ENCODE data around the gene APBB2. TPM values are rescaled to one million over a fixed set of nuclear protein-coding genes. Genes with fewer than 3 reads are reported as not detected.

Gene APBB2
- total and polyA plus RNA-seq, 10 of the 15 experiments (the other 5 are each of a cell fraction or from before 2014, with no cell fraction given), result 2.7 to 24.6 (median 19.0) TPM

DNA sequence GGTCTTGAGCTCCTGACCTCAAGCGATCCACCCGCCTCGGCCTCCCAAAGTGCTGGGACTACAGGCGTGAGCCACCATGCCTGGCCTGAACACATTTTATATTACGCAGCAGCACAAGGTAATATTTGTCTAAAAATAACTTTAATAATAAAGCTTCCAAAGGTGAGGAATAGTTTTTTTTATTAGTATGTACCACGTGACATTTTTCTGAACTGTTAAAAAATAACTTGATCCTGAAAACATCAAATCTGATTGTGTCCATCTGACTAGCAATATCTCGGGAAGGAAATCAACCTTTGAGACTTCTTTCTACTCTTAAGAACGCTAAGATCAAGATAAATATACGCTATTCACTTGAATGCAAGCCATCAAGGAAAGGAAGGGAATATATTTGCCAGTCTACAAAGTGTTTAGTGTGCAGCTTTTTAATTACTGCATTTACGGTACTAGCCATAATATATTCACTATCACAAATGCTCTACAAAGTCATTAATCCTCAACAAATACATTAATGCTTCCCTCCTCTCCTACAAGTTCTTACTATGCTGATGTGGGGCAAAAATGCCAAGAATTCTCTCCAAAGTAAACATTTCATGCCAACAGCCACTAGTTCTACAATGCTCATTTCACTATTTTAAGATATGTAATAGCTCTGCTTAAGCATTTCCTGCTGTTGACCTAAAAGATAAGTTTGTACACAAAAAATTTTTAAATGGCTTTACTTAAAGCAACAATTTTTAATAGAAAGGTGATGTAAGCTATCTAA, 143.6 kb downstream of the APBB2 start:
- DNase-seq (ENCODE audit: low read depth, low spot score), result no peak
- RAD21 ChIA-PET (ENCODE audit: unreplicated experiment), result interaction anchor here (0.6 to 3.7 kb wide), 3 partner anchors 95 to 142 kb away, joined by 3 to 12 read pairs (median 3); no protein-coding TSS in a partner anchor
- Histone ChIP-seq H3K36me3 (ENCODE audit: control insufficient read depth in 2 of 2, insufficient read depth in 2 of 2, low read length in 1 of 2) (no peaks in the 10 kb centered on the region), H3K27ac (ENCODE audit: control insufficient read depth, insufficient read depth) (no peak overlapping the region), H4K20me1 (ENCODE audit: control insufficient read depth, insufficient read depth) (no peaks in the 10 kb centered on the region), H3K4me3 (no peak overlapping the region), H2AFZ (ENCODE audit: control insufficient read depth, low read depth, low read length) (no peak overlapping the region; the same call in 1 of the 2 replicates), H3K4me1 (ENCODE audit: control insufficient read depth, insufficient read depth, low read length) (peaks cover 12% of the 10 kb centered on the region), H3K9ac (ENCODE audit: control insufficient read depth, insufficient read depth, low read length) (no peak overlapping the region), H3K4me2 (ENCODE audit: control insufficient read depth, insufficient read depth) (no peak overlapping the region), H3K79me2 (ENCODE audit: control insufficient read depth, insufficient read depth, low read length) (peaks cover 5% of the 10 kb centered on the region), H3K27me3 (replicated peaks in 1 of 2; ENCODE audit: control insufficient read depth in 2 of 2, insufficient read depth in 2 of 2, low read length in 1 of 2) (no peaks in the 10 kb centered on the region), H3K9me3 (replicated peaks; ENCODE audit: control insufficient read depth, insufficient read depth, low read length) (no peaks in the 10 kb centered on the region)
- CTCF ChIA-PET, result interaction anchor here (0.9 to 2.0 kb wide), 6 partner anchors 28 to 1118 kb away, joined by 3 to 9 read pairs (median 4); partner anchors contain the start of gene APBB2
- in situ Hi-C loops (cut with MboI), result no loop called here
- FAIRE-seq, result no peak
- SMC1A ChIA-PET (ENCODE audit: uncharacterized antibody, unreplicated experiment), result interaction anchor here (0.6 to 3.3 kb wide), 11 partner anchors 9 to 141 kb away, joined by 3 to 16 read pairs (median 5); no protein-coding TSS in a partner anchor
- TF ChIP-seq RAD51 (IDR thresholded peaks at IDR 0.05) (peak; percentile 65; the same call in 1 of the 2 replicates), BRCA1 (IDR thresholded peaks at IDR 0.05; ENCODE audit: low read depth, low read length) (no peak)
- ATAC-seq, result no peak
- no TSS peak for BruUV-seq (replicated peaks)
- intact Hi-C loops (cut with micrococcal nuclease; ENCODE audit: unreplicated experiment), result loop anchor here (5.0 kb wide), 1 partner anchor 142 kb away; the partner anchor contains the start of gene APBB2
- POLR2A ChIA-PET, result interaction anchor here (1.2 to 2.6 kb wide), 2 partner anchors 8 to 102 kb away, joined by 3 to 8 read pairs; no protein-coding TSS in a partner anchor
- 94% methylated on average over 10 of the region's 10 CpGs for WGBS (ENCODE audit: insufficient coverage, insufficient replicate concordance, low lambda C conversion rate, missing lambda C conversion rate)

GRCh38 chr4:41069838-41070237, 144.5 kb downstream of the APBB2 start:
- BruUV-seq (replicated peaks), result no TSS peak
- RAD21 ChIA-PET (ENCODE audit: unreplicated experiment), result interaction anchor here (3.7 kb wide), 1 partner anchor 143 kb away, joined by 12 read pairs; no protein-coding TSS in a partner anchor
- H3K27ac ChIP-seq (ENCODE audit: control insufficient read depth, insufficient read depth), result no peak overlapping the region
- H3K4me3 ChIP-seq, result no peak overlapping the region
- no peaks in the 10 kb centered on the region for H3K27me3 ChIP-seq (replicated peaks in 1 of 2; ENCODE audit: control insufficient read depth in 2 of 2, insufficient read depth in 2 of 2, low read length in 1 of 2)
- H3K9ac ChIP-seq (ENCODE audit: control insufficient read depth, insufficient read depth, low read length), result no peak overlapping the region
- DNase-seq (ENCODE audit: low read depth, low spot score), result no peak
- no peak overlapping the region for H2AFZ ChIP-seq (ENCODE audit: control insufficient read depth, low read depth, low read length)
- no peak for FAIRE-seq
- ATAC-seq, result no peak
- POLR2A ChIA-PET, result no interaction called here
- H3K4me1 ChIP-seq (ENCODE audit: control insufficient read depth, insufficient read depth, low read length), result peaks cover 12% of the 10 kb centered on the region
- TF ChIP-seq ZNF622 (IDR thresholded peaks at IDR 0.05), result no peak
- no peak for TF ChIP-seq MEF2A (IDR thresholded peaks at IDR 0.05; ENCODE audit: insufficient read depth, low read depth, low read length)
- TF ChIP-seq PRDM15 (CRISPR knock-in tag; IDR thresholded peaks at IDR 0.05), result no peak
- TF ChIP-seq SREBF2 (IDR thresholded peaks at IDR 0.05; ENCODE audit: low read length), result no peak
- TF ChIP-seq FOXM1 (IDR thresholded peaks at IDR 0.05; ENCODE audit: low read depth, low read length), result no peak
- no peak for TF ChIP-seq NFYB (IDR thresholded peaks at IDR 0.05; ENCODE audit: insufficient read depth, low read depth, low read length)
- TF ChIP-seq ZNF274 (IDR thresholded peaks at IDR 0.05; ENCODE audit: insufficient read depth, insufficient read length), result no peak
- no peak for TF ChIP-seq PML (IDR thresholded peaks at IDR 0.05; ENCODE audit: low read length)
- H3K4me2 ChIP-seq (ENCODE audit: control insufficient read depth, insufficient read depth), result no peak overlapping the region
- peaks cover 5% of the 10 kb centered on the region for H3K79me2 ChIP-seq (ENCODE audit: control insufficient read depth, insufficient read depth, low read length)
- 93% methylated on average over 1 of the region's 1 CpG for WGBS (ENCODE audit: insufficient coverage, insufficient replicate concordance, low lambda C conversion rate, missing lambda C conversion rate)
- in situ Hi-C loops (cut with MboI), result no loop called here
- H3K9me3 ChIP-seq (replicated peaks; ENCODE audit: control insufficient read depth, insufficient read depth, low read length), result no peaks in the 10 kb centered on the region
- no peaks in the 10 kb centered on the region for H3K36me3 ChIP-seq (ENCODE audit: control insufficient read depth in 2 of 2, insufficient read depth in 2 of 2, low read length in 1 of 2)
- CTCF ChIA-PET, result interaction anchor here (1.0 to 2.0 kb wide), 3 partner anchors 10 to 144 kb away, joined by 3 to 9 read pairs (median 3); partner anchors contain the start of gene APBB2
- intact Hi-C loops (cut with micrococcal nuclease; ENCODE audit: unreplicated experiment), result loop anchor here (5.0 kb wide), 1 partner anchor 142 kb away; the partner anchor contains the start of gene APBB2
- H4K20me1 ChIP-seq (ENCODE audit: control insufficient read depth, insufficient read depth), result no peaks in the 10 kb centered on the region
- SMC1A ChIA-PET (ENCODE audit: uncharacterized antibody, unreplicated experiment), result interaction anchor here (1.0 to 3.3 kb wide), 4 partner anchors 13 to 142 kb away, joined by 3 to 16 read pairs (median 4); no protein-coding TSS in a partner anchor
